Body of pancreas (tissue), 4 donors: ENCODE measurements around the gene PHOSPHO1. TPM values are rescaled to one million over a fixed set of nuclear protein-coding genes. Genes with fewer than 3 reads are reported as not detected.
"Not testable (repeated sequence)": the region's sequence is repeated elsewhere in the genome, so short reads cannot be mapped to it uniquely, and the experiment has no call there.

ENCODE experiments used
- ATAC-seq: fragments of 150-250 bp; one replicate; pipeline ENCODE4 v1.9.1; 2016
- DNase-seq, 4 donors: peaks; one replicate each; pipeline ENCODE4 v3.0.0-alpha.2; 2019
- H3K27ac ChIP-seq, 4 donors: fragments of 200-600 bp; sonication (generic); 1 replicate in 3 of 4; 2 replicates in 1 of 4; pipeline versions ENCODE4 v1.5.1 to v1.6.1; 2016 to 2019; ENCODE audit warnings: mild to moderate bottlenecking in 1 of 4, mixed read lengths in 1 of 4, moderate library complexity in 1 of 4
- H3K27me3 ChIP-seq, 2 donors: fragments of 200-600 bp; sonication (generic); one replicate each; pipeline ENCODE4 v1.6.0; 2016; ENCODE audit warnings: mild to moderate bottlenecking in 1 of 2
- H3K36me3 ChIP-seq, 2 donors: fragments of 200-600 bp; sonication (generic); replicated peaks in 1 of 2; 2 replicates each; pipeline ENCODE4 v1.5.1; 2016; ENCODE audit warnings: low read depth in 2 of 2; ENCODE audit not compliant: insufficient read depth in 1 of 2
- H3K4me1 ChIP-seq: fragments of 200-600 bp; sonication (generic); one replicate; pipeline ENCODE4 v1.6.0; 2016
- H3K4me3 ChIP-seq, 2 donors: fragments of 200-600 bp; sonication (generic); 1 replicate in 1 of 2; 2 replicates in 1 of 2; pipeline ENCODE4 v1.5.1; 2016 to 2019
- H3K9me3 ChIP-seq, 3 donors: fragments of 200-600 bp; sonication (generic); 1 replicate in 2 of 3; 2 replicates in 1 of 3; pipeline ENCODE4 v1.5.1; 2016
- CTCF ChIP-seq, 7 experiments: fragments of 450-650 bp in 4 of 7; fragments of 200-600 bp in 3 of 7; sonication (generic) in 3 of 7; IDR thresholded peaks; one replicate each; pipeline ENCODE4 v1.5.1; 2016 to 2019; ENCODE audit warnings: antibody characterized with exemption in 7 of 7
- POLR2A ChIP-seq, 3 donors: fragments of 450-650 bp; IDR thresholded peaks; one replicate each; pipeline ENCODE4 v1.6.1; 2016; ENCODE audit warnings: antibody characterized with exemption in 3 of 3, mild to moderate bottlenecking in 2 of 3
- whole genome bisulfite sequencing, 2 donors: methylation state at CpG; one replicate each; pipeline ENCODE4 v1.1.5; 2017; 5-methylcytosine and 5-hydroxymethylcytosine counted together
- intact Hi-C: fragments of 100-400 bp; cut with DNase I; formaldehyde crosslinking; loops from one replicate; pipeline ENCODE4 v1.15.1; 2023
- total RNA-seq, 2 donors: library from RNA; depleted of rRNA; stranded (reverse); fragments of >200 nt; gene quantifications; one replicate each; pipeline ENCODE4 v1.1.0, GENCODE V29; 2016

The PHOSPHO1 gene
- total RNA-seq, result 10 to 100 TPM in 1 of 2 donors, not detected in 1; 13.5 TPM

GRCh38 chr17:49230636-49231562 lies at the start of gene PHOSPHO1:
Gene PHOSPHO1 (minus strand): TSS chr17:49230787. CDS start chr17:49226691, 4,096 bp downstream.
- Histone ChIP-seq H3K4me3 (peak within 1 kb of the TSS in 1 of 2 donors; percentile 12), H3K9me3 (no peaks in the 10 kb centered on the region), H3K27ac (no peak within 1 kb of the TSS), H3K27me3 (peaks cover 0 to 16% of the 10 kb centered on the region in 2 donors), H3K36me3 (no peaks in the 10 kb centered on the region), H3K4me1 (peaks cover 15% of the 10 kb centered on the region)
- TF ChIP-seq POLR2A (IDR thresholded peaks at IDR 0.05) (no peak), CTCF (IDR thresholded peaks at IDR 0.05) (no peak)
- DNase-seq (peak; percentile 63 to 81 (median 69)), ATAC-seq (peak; percentile 75)
- 4 to 23% methylated on average over 20 to 49 of the region's 58 CpGs for WGBS, 2 donors
- intact Hi-C loops, result no loop called here

- TF ChIP-seq POLR2A (IDR thresholded peaks at IDR 0.05) (no peak), CTCF (IDR thresholded peaks at IDR 0.05) (no peak)
- H3K36me3 ChIP-seq, result no peaks in the 10 kb centered on the region
- whole genome bisulfite sequencing, 2 donors, result 79 to 94% methylated on average over 5 of the region's 5 CpGs
- H3K27ac ChIP-seq, result no peak overlapping the region
- ATAC-seq (no peak), DNase-seq (no peak)
- H3K4me1 ChIP-seq, result no peaks in the 10 kb centered on the region
- no peaks in the 10 kb centered on the region for H3K9me3 ChIP-seq
- intact Hi-C loops, result no loop called here
- H3K27me3 ChIP-seq, result no peaks in the 10 kb centered on the region
- no peak overlapping the region for H3K4me3 ChIP-seq
Measured at GRCh38 chr17:49280061-49280460, 49.5 kb upstream of the PHOSPHO1 start.

GRCh38 chr17:49279263-49280015 lies 48.9 kb upstream of the PHOSPHO1 start:
- H3K27me3 ChIP-seq, intact Hi-C loops, H3K4me1 ChIP-seq, H3K9me3 ChIP-seq, DNase-seq, H3K4me3 ChIP-seq, H3K36me3 ChIP-seq, H3K27ac ChIP-seq, ATAC-seq: not testable (repeated sequence)
- 87 to 88% methylated on average over 11 of the region's 11 CpGs for WGBS, 2 donors

- H3K4me3 ChIP-seq, result no peak overlapping the region
- intact Hi-C loops, result no loop called here
- H3K27ac ChIP-seq, result no peak overlapping the region
- H3K9me3 ChIP-seq, result no peaks in the 10 kb centered on the region
- DNase-seq (no peak), ATAC-seq (no peak)
- no peaks in the 10 kb centered on the region for H3K27me3 ChIP-seq
- H3K36me3 ChIP-seq, result no peaks in the 10 kb centered on the region
- WGBS, 2 donors, result 37 to 43% methylated on average over 3 of the region's 3 CpGs
- TF ChIP-seq CTCF (IDR thresholded peaks at IDR 0.05) (no peak), POLR2A (IDR thresholded peaks at IDR 0.05) (no peak)
- H3K4me1 ChIP-seq, result no peaks in the 10 kb centered on the region
Measured at GRCh38 chr17:49278076-49278475, 47.5 kb upstream of the PHOSPHO1 start.

- no peaks in the 10 kb centered on the region for H3K27me3 ChIP-seq
- 79 to 81% methylated on average over 13 of the region's 13 CpGs for WGBS, 2 donors
- DNase-seq, result no peak
- TF ChIP-seq CTCF (IDR thresholded peaks at IDR 0.05), result no peak
- ATAC-seq, result no peak
- no peak overlapping the region for H3K27ac ChIP-seq
- no peak overlapping the region for H3K4me3 ChIP-seq
- intact Hi-C loops, result no loop called here
- no peaks in the 10 kb centered on the region for H3K36me3 ChIP-seq
- H3K9me3 ChIP-seq, result no peaks in the 10 kb centered on the region
- no peaks in the 10 kb centered on the region for H3K4me1 ChIP-seq
Measured at GRCh38 chr17:49277638-49278037, 47.1 kb upstream of the PHOSPHO1 start.

DNA sequence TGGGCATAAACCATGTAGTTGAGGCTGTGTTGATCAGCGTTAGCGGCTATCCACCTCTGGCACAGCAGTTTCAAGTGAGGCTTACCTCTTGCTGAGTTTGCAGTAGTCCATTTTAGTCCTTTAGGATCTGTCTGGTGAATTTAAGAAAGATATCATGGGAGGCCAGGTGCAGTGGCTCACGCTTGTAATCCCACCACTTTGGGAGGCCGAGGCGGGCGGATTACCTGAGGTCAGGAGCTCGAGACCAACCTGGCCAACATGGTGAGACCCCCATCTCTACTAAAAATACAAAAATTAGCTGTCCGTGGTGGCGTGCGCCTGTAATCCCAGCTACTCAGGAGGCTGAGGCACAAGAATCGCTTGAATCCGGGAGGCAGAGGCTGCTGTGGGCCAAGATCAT lies 45.4 kb upstream of the PHOSPHO1 start:
- H3K27ac ChIP-seq, ATAC-seq, H3K36me3 ChIP-seq, DNase-seq, H3K4me1 ChIP-seq, H3K27me3 ChIP-seq, H3K9me3 ChIP-seq, H3K4me3 ChIP-seq, intact Hi-C loops: not testable (repeated sequence)
- 89 to 95% methylated on average over 12 of the region's 12 CpGs for WGBS, 2 donors
